Pancreas (tissue), 10 donors: ENCODE measurements around the gene F2RL2. TPM values are rescaled to one million over a fixed set of nuclear protein-coding genes. Genes with fewer than 3 reads are reported as not detected.

Experiments used
- ATAC-seq, 4 donors: fragments of 200-7000 bp; cut with Tn5 transposase; one replicate each; pipeline versions ENCODE4 v1.8.0 to v1.9.1; 2020; ENCODE audit warnings: mild to moderate bottlenecking in 4 of 4, moderate library complexity in 4 of 4
- DNase-seq, 6 donors: peaks; one replicate each; pipeline ENCODE4 v3.0.0-alpha.2; 2020
- FAIRE-seq: peaks from 2 replicates; lab custom pipeline; 2012; peaks lifted over from hg19 to GRCh38; lab: Jason Lieb, UNC
- H3K27ac ChIP-seq, 4 donors: fragments of 200-600 bp; sonication (generic); 1 replicate in 3 of 4; 2 replicates in 1 of 4; pipeline versions ENCODE4 v1.5.0 to v1.8.0; 2020
- H3K27me3 ChIP-seq, 4 donors: fragments of 200-600 bp; one replicate each; pipeline ENCODE4 v1.8.0; 2021
- H3K36me3 ChIP-seq, 3 donors: fragments of 200-600 bp; sonication (generic) in 1 of 3; one replicate each; pipeline versions ENCODE4 v1.5.0 to v1.8.0; 2020 to 2021
- H3K4me1 ChIP-seq, 3 donors: fragments of 200-600 bp; one replicate each; pipeline ENCODE4 v1.8.0; 2021
- H3K4me3 ChIP-seq, 4 donors: fragments of 200-600 bp; sonication (generic) in 2 of 4; one replicate each; pipeline versions ENCODE4 v1.5.0 to v1.8.0; 2020 to 2021
- H3K9me3 ChIP-seq, 4 donors: fragments of 200-600 bp; one replicate each; pipeline ENCODE4 v1.8.0; 2021
- WGBS, 2 donors: extraction: QIAGEN DNeasy Blood & Tissue Kit; methylation state at CpG; one replicate each; pipeline ENCODE4 v1.1.7; 2013; 5-methylcytosine and 5-hydroxymethylcytosine counted together
- intact Hi-C, 3 donors: fragments of 100-400 bp; cut with DNase I; formaldehyde crosslinking; loops; one replicate each; pipeline versions ENCODE4 v1.11.1 to v1.14.2; 2022
- polyA plus RNA-seq, 2 donors: library from polyadenylated mRNA; stranded (reverse); fragments of 200-250 nt; gene quantifications; one replicate each; pipeline ENCODE4 v1.2.3, GENCODE V29; 2013
- total RNA-seq, 6 donors: library from RNA; stranded (reverse); fragmentation: NEBNext Ultra II Directional in 4 of 6; extraction: Animal tissue kit (Norgen Biotek cat#: 25700) in 4 of 6; gene quantifications; one replicate each; pipeline versions ENCODE4 v1.2.1 to v1.2.4, GENCODE V29; 2021 to 2023
- TF ChIP-seq, protein P1 (sequence below), 4 donors: fragments of 200-600 bp; sonication (generic) in 3 of 4; IDR thresholded peaks; one replicate each; pipeline versions ENCODE4 v1.5.0 to v1.8.0; 2021; ENCODE audit warnings: antibody characterized with exemption in 4 of 4
- donor health status: healthy with polysubstance abuse.
- donor health status: DM: no; HTN: no; CAD: no; lungs with moderate emphysema.
- donor health status: DM: no; HTN: no; CAD: no.
- donor health status: control.
- donor health status: control.
- donor health status: Bipolar disorder and iron deficiency.
- donor health status: DM: yes; HTN: yes; CAD: no.
- donor health status: DM: no; HTN: no; CAD: no.
- donor health status: DM: no; HTN: no; CAD: no.
- donor health status: DM: yes; HTN: yes; CAD: no.

F2RL2 gene
- total and polyA plus RNA-seq, 8 donors, result 0.04 to 2.2 (median 0.22) TPM

DNA sequence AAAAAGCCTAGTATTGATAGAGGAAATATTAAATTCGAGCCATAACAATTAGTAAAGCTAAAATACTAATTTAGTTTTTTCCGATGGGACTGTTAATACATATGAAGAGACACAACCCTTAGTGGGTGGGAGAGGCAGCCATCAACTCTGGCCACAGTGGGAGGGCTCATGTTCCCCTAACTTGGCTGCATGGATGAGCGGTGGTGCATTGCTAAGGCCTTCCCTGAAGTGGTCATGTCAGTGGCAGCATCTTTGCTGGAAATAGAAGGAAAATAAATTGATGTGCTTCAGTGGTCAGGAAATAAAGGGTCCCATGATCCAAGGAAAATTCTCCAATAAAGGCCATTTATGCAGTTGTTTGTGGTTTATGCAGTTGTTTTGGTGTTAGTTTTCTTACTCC is 33.9 kb upstream of the F2RL2 start:
- intact Hi-C loops, result no loop called here
- H3K9me3 ChIP-seq, result no peaks in the 10 kb centered on the region
- no peak for ATAC-seq
- TF ChIP-seq, protein P1, sequence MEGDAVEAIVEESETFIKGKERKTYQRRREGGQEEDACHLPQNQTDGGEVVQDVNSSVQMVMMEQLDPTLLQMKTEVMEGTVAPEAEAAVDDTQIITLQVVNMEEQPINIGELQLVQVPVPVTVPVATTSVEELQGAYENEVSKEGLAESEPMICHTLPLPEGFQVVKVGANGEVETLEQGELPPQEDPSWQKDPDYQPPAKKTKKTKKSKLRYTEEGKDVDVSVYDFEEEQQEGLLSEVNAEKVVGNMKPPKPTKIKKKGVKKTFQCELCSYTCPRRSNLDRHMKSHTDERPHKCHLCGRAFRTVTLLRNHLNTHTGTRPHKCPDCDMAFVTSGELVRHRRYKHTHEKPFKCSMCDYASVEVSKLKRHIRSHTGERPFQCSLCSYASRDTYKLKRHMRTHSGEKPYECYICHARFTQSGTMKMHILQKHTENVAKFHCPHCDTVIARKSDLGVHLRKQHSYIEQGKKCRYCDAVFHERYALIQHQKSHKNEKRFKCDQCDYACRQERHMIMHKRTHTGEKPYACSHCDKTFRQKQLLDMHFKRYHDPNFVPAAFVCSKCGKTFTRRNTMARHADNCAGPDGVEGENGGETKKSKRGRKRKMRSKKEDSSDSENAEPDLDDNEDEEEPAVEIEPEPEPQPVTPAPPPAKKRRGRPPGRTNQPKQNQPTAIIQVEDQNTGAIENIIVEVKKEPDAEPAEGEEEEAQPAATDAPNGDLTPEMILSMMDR (IDR thresholded peaks at IDR 0.05), result no peak
- no peak overlapping the region for H3K4me3 ChIP-seq
- no peak overlapping the region for H3K27ac ChIP-seq
- DNase-seq, result no peak
- WGBS, 2 donors, result 93 to 96% methylated on average over 3 of the region's 3 CpGs
- no peaks in the 10 kb centered on the region for H3K4me1 ChIP-seq
- no peaks in the 10 kb centered on the region for H3K27me3 ChIP-seq
- peaks cover 0 to 31% (median 3%) of the 10 kb centered on the region in 3 donors for H3K36me3 ChIP-seq
- no peak for FAIRE-seq

DNA sequence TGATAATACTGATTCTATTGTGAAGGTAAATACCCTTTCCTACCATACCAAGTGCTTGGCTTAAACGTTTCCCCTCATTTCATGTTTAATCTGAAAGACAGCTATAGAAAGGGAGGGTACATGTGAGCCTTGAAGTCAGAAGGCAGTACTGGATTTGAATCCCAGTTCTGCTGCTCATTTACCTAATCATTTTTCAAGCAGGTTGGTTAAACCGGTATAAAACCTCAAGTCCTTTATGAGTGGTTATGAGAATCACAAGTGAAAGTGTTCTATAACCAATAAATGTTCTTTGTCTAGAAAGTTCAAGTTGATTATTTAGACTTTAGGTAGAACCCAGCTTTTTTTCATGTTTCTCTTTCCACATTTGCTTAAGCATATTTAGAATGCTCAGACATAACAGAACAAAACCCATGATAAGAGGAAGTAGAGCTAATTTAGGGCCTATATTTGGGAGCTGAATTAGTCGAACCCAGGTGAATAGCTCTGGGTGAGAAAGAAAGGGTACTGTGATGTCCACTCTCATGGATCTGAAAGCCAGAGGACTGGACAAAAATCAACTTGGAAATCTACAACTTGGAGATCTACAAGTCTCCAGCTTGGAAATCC is 29.7 kb upstream of the F2RL2 start:
- WGBS, 2 donors, result 69 to 74% methylated on average over 3 of the region's 3 CpGs
- peaks cover 0 to 16% (median 0%) of the 10 kb centered on the region in 3 donors for H3K36me3 ChIP-seq
- no peak for ATAC-seq

DNA sequence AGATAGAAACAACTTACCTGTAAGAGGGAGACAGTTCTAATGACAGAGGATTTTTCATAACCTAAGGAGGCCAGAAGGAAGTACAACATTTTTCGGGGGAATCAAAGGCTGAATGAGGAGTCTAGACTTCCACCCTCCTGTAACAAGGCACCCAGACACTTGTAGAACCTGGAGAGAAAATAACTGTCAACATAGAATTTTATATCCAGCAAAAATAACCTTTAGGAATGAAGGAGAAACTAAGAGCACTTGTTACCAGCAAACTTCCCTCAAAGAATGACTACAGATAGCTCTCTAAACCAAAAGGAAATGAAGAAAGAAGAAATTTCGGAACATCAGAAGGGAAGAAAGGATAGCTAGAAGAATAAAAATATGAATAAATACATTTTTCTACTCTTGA is 25.9 kb upstream of the F2RL2 start:
- FAIRE-seq, result no peak
- Histone ChIP-seq H3K27me3 (no peaks in the 10 kb centered on the region), H3K4me3 (no peak overlapping the region), H3K27ac (no peak overlapping the region), H3K4me1 (no peaks in the 10 kb centered on the region), H3K36me3 (peaks cover 0 to 8% (median 0%) of the 10 kb centered on the region in 3 donors), H3K9me3 (no peaks in the 10 kb centered on the region)
- no peak for ATAC-seq
- TF ChIP-seq, protein P1 (IDR thresholded peaks at IDR 0.05), result no peak
- intact Hi-C loops, result no loop called here
- no peak for DNase-seq
- 93 to 100% methylated on average over 2 of the region's 2 CpGs for WGBS, 2 donors

More for the DNA sequence above, 29.7 kb upstream of the F2RL2 start:
- TF ChIP-seq, protein P1 (IDR thresholded peaks at IDR 0.05), result no peak
- Histone ChIP-seq H3K9me3 (no peaks in the 10 kb centered on the region), H3K4me3 (no peak overlapping the region), H3K27ac (no peak overlapping the region), H3K4me1 (no peaks in the 10 kb centered on the region), H3K27me3 (no peaks in the 10 kb centered on the region)
- FAIRE-seq, result no peak
- intact Hi-C loops, result no loop called here
- no peak for DNase-seq

DNA sequence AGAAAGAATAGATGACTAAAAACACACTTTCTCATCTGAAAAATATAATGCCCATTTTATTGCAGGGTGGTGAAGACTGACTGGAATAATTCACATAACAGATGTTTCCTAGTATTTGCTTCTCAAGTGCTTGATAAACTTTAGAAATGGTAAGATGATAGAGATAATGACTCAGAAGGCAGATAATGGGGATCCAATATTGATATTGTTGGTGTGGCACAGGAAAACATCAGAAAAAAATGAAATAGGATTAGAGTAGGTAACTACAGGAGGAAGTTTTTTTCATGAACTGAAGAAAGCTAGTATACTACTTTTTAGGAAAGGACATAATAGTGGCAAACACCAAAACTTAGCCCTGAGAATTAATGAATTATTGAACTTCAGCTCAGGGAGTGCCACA is 20.2 kb upstream of the F2RL2 start:
- TF ChIP-seq, protein P1 (IDR thresholded peaks at IDR 0.05), result no peak
- H3K36me3 ChIP-seq, result peaks cover 0 to 13% (median 0%) of the 10 kb centered on the region in 3 donors
- intact Hi-C loops, result no loop called here
- no peaks in the 10 kb centered on the region for H3K4me1 ChIP-seq
- no peak overlapping the region for H3K4me3 ChIP-seq
- FAIRE-seq (no peak), ATAC-seq (no peak), DNase-seq (no peak)
- no peak overlapping the region for H3K27ac ChIP-seq
- no peaks in the 10 kb centered on the region for H3K27me3 ChIP-seq
- no peaks in the 10 kb centered on the region for H3K9me3 ChIP-seq

DNA sequence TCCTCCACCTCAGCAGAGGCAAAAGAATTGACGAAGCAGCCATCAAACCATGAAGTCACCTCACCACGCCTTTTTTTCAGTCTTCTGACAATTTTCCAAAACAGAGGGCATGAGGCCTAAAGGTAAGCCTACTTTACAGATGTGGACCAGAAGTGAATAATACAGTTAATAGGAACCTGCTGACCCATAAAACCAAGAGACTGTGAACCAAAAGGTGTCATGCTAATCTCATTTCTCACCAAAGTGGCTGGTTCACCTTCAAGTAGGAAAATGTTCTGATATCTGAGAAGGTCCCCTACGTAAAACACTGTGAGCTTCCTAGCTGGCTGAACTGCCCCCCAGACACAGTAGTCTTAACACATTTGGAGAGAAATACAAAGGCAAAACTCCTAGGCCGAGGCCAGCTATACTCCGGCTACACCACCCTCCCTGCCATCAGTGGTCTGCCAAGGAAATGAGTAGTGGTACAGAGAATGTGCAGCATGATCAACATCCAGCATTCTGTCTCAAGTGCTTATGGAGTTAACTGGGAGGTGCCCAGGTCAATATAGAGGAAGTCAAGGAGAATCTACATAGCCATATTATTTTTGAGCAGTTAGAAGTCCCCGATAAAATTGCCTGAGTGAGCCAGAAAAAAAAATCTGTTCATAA is 19.3 kb upstream of the F2RL2 start:
- ATAC-seq, result no peak
- 85 to 93% methylated on average over 6 of the region's 6 CpGs for WGBS, 2 donors
- no peak for DNase-seq
- no peak overlapping the region for H3K4me3 ChIP-seq
- no peak for FAIRE-seq
- H3K27me3 ChIP-seq, result no peaks in the 10 kb centered on the region
- no peak overlapping the region for H3K27ac ChIP-seq
- peaks cover 0 to 11% (median 0%) of the 10 kb centered on the region in 3 donors for H3K36me3 ChIP-seq
- intact Hi-C loops, result no loop called here
- H3K4me1 ChIP-seq, result no peaks in the 10 kb centered on the region
- TF ChIP-seq, protein P1 (IDR thresholded peaks at IDR 0.05), result no peak
- H3K9me3 ChIP-seq, result no peaks in the 10 kb centered on the region
